ENCODE data around the gene KRT3. TPM values are rescaled to one million over a fixed set of nuclear protein-coding genes. Genes with fewer than 3 reads are reported as not detected.

KRT3 gene
- total RNA-seq, 1 experiment from 2014 or later, result not detected

- TF ChIP-seq, protein P1, sequence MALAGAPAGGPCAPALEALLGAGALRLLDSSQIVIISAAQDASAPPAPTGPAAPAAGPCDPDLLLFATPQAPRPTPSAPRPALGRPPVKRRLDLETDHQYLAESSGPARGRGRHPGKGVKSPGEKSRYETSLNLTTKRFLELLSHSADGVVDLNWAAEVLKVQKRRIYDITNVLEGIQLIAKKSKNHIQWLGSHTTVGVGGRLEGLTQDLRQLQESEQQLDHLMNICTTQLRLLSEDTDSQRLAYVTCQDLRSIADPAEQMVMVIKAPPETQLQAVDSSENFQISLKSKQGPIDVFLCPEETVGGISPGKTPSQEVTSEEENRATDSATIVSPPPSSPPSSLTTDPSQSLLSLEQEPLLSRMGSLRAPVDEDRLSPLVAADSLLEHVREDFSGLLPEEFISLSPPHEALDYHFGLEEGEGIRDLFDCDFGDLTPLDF (CRISPR knock-in tag; IDR thresholded peaks at IDR 0.05), result no peak
- TF ChIP-seq GABPB1 (CRISPR knock-in tag; IDR thresholded peaks at IDR 0.05), result no peak
- ATAC-seq, result no peak
- Mint-ChIP-seq H3K4me3 (no peak overlapping the region), H3K27me3 (ENCODE audit: low read depth) (peaks cover 32% of the 10 kb centered on the region), H3K36me3 (no peaks in the 10 kb centered on the region), H3K9me3 (0 out of 2 replicates have a peak, but pooled peaks cover 3% of the 10 kb centered on the region), H3K4me1 (no peaks in the 10 kb centered on the region), H3K27ac (no peak overlapping the region)
- POLR2A ChIA-PET, result no interaction called here
- no peak for DNase-seq (ENCODE audit: low spot score)
- CTCF ChIA-PET, result interaction anchor here (1.1 to 1.3 kb wide), 2 partner anchors 10 to 121 kb away, joined by 3 to 4 read pairs; no protein-coding TSS in a partner anchor
Measured at GRCh38 chr12:52749827-52750226, 46.1 kb downstream of the KRT3 start.

- ChIA-PET POLR2A (no interaction called here), CTCF (no interaction called here)
- H3K36me3 Mint-ChIP-seq, result no peaks in the 10 kb centered on the region
- H3K9me3 Mint-ChIP-seq, result 0 out of 2 replicates have a peak, but pooled peaks cover 3% of the 10 kb centered on the region
- H3K27me3 Mint-ChIP-seq (ENCODE audit: low read depth), result peaks cover 42% of the 10 kb centered on the region
- no peak for ATAC-seq
- TF ChIP-seq HMGXB4 (CRISPR knock-in tag; IDR thresholded peaks at IDR 0.05), result no peak
- no peak for TF ChIP-seq ZNF423 (CRISPR knock-in tag; IDR thresholded peaks at IDR 0.05)
- TF ChIP-seq, protein P2, sequence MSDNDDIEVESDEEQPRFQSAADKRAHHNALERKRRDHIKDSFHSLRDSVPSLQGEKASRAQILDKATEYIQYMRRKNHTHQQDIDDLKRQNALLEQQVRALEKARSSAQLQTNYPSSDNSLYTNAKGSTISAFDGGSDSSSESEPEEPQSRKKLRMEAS (CRISPR knock-in tag; IDR thresholded peaks at IDR 0.05), result no peak
- no peak for TF ChIP-seq PRDM15 (CRISPR knock-in tag; IDR thresholded peaks at IDR 0.05)
- TF ChIP-seq IRF1 (CRISPR knock-in tag; IDR thresholded peaks at IDR 0.05), result no peak
- TF ChIP-seq JUN (CRISPR knock-in tag; IDR thresholded peaks at IDR 0.05), result no peak
- no peak for TF ChIP-seq ZBTB43 (CRISPR knock-in tag; IDR thresholded peaks at IDR 0.05)
- no peak for TF ChIP-seq ZNF138 (CRISPR knock-in tag; conservative IDR thresholded peaks at IDR 0.05)
- TF ChIP-seq, protein P3, sequence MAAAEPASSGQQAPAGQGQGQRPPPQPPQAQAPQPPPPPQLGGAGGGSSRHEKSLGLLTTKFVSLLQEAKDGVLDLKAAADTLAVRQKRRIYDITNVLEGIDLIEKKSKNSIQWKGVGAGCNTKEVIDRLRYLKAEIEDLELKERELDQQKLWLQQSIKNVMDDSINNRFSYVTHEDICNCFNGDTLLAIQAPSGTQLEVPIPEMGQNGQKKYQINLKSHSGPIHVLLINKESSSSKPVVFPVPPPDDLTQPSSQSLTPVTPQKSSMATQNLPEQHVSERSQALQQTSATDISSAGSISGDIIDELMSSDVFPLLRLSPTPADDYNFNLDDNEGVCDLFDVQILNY (CRISPR knock-in tag; IDR thresholded peaks at IDR 0.05), result no peak
- TF ChIP-seq, protein P4, sequence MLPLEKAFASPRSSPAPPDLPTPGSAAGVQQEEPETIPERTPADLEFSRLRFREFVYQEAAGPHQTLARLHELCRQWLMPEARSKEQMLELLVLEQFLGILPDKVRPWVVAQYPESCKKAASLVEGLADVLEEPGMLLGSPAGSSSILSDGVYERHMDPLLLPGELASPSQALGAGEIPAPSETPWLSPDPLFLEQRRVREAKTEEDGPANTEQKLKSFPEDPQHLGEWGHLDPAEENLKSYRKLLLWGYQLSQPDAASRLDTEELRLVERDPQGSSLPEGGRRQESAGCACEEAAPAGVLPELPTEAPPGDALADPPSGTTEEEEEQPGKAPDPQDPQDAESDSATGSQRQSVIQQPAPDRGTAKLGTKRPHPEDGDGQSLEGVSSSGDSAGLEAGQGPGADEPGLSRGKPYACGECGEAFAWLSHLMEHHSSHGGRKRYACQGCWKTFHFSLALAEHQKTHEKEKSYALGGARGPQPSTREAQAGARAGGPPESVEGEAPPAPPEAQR (CRISPR knock-in tag; IDR thresholded peaks at IDR 0.05), result no peak
- TF ChIP-seq ATF3 (CRISPR knock-in tag; conservative IDR thresholded peaks at IDR 0.05), result no peak
- TF ChIP-seq FOXJ3 (CRISPR knock-in tag; IDR thresholded peaks at IDR 0.05; ENCODE audit: borderline replicate concordance), result no peak
- TF ChIP-seq NFATC4 (CRISPR knock-in tag; IDR thresholded peaks at IDR 0.05), result no peak
- TF ChIP-seq GABPB1 (CRISPR knock-in tag; IDR thresholded peaks at IDR 0.05), result no peak
- TF ChIP-seq, protein P5, sequence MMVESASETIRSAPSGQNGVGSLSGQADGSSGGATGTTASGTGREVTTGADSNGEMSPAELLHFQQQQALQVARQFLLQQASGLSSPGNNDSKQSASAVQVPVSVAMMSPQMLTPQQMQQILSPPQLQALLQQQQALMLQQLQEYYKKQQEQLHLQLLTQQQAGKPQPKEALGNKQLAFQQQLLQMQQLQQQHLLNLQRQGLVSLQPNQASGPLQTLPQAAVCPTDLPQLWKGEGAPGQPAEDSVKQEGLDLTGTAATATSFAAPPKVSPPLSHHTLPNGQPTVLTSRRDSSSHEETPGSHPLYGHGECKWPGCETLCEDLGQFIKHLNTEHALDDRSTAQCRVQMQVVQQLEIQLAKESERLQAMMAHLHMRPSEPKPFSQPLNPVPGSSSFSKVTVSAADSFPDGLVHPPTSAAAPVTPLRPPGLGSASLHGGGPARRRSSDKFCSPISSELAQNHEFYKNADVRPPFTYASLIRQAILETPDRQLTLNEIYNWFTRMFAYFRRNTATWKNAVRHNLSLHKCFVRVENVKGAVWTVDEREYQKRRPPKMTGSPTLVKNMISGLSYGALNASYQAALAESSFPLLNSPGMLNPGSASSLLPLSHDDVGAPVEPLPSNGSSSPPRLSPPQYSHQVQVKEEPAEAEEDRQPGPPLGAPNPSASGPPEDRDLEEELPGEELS (CRISPR knock-in tag; IDR thresholded peaks at IDR 0.05), result no peak
- no peak for TF ChIP-seq ZNF219 (CRISPR knock-in tag; IDR thresholded peaks at IDR 0.05; ENCODE audit: borderline replicate concordance)
- H3K4me1 Mint-ChIP-seq, result no peaks in the 10 kb centered on the region
- DNase-seq (ENCODE audit: low spot score), result no peak
- no peak overlapping the region for H3K27ac Mint-ChIP-seq
- H3K4me3 Mint-ChIP-seq, result no peak overlapping the region
Measured at GRCh38 chr12:52748578-52748977, 47.3 kb downstream of the KRT3 start.

Measured in WTC11 (cell line).